GM23338 (cell line): Measurements from ENCODE around the gene CADPS. TPM values are rescaled to one million over a fixed set of nuclear protein-coding genes. Genes with fewer than 3 reads are reported as not detected.

Experiments used
- ATAC-seq: fragments of 200-7000 bp; cut with Tn5 transposase; 3 replicates; pipeline ENCODE4 v1.9.1; 2020
- DNase-seq: peaks from one replicate; pipeline ENCODE4 v3.0.0-alpha.2; 2015; ENCODE audit warnings: low spot score
- H2AFZ ChIP-seq: fragments of 200-600 bp; sonication (generic); 2 replicates; pipeline ENCODE4 v1.8.0; 2016; ENCODE audit warnings: antibody characterized with exemption, mild to moderate bottlenecking, moderate library complexity
- H3F3A ChIP-seq: fragments of 200-600 bp; sonication (generic); replicated peaks from 2 replicates; pipeline ENCODE4 v1.8.0; 2017; ENCODE audit warnings: antibody characterized with exemption, mixed run types, low read depth
- H3K27ac ChIP-seq: fragments of 200-600 bp; sonication (generic); 2 replicates; pipeline ENCODE4 v1.6.1; 2016; ENCODE audit warnings: low read depth
- H3K27me3 ChIP-seq: fragments of 200-600 bp; sonication (generic); 2 replicates; pipeline ENCODE4 v1.8.0; 2016; ENCODE audit warnings: mild to moderate bottlenecking, mixed run types, moderate library complexity; ENCODE audit not compliant: insufficient read depth
- H3K36me3 ChIP-seq: fragments of 200-600 bp; sonication (generic); 2 replicates; pipeline ENCODE4 v1.8.0; 2016; ENCODE audit warnings: mild to moderate bottlenecking; ENCODE audit not compliant: insufficient read depth
- H3K4me1 ChIP-seq: fragments of 200-600 bp; sonication (generic); 2 replicates; pipeline ENCODE4 v1.8.0; 2016; ENCODE audit warnings: mild to moderate bottlenecking, moderate library complexity; ENCODE audit not compliant: insufficient read depth
- H3K4me2 ChIP-seq: fragments of 200-600 bp; sonication (generic); 2 replicates; pipeline ENCODE4 v1.7.1; 2017; ENCODE audit warnings: mixed run types
- H3K4me3 ChIP-seq: fragments of 200-600 bp; sonication (generic); 2 replicates; pipeline ENCODE4 v1.6.1; 2016; ENCODE audit warnings: mixed run types
- H3K79me2 ChIP-seq: fragments of 200-600 bp; sonication (generic); replicated peaks from 2 replicates; pipeline ENCODE4 v1.8.0; 2017; ENCODE audit warnings: mild to moderate bottlenecking; ENCODE audit not compliant: insufficient read depth
- H3K9me2 ChIP-seq: fragments of 200-600 bp; sonication (generic); 2 replicates; pipeline ENCODE4 v1.8.0; 2017; ENCODE audit not compliant: insufficient read depth
- H4K20me1 ChIP-seq: fragments of 200-600 bp; sonication (generic); replicated peaks from 2 replicates; pipeline ENCODE4 v1.8.0; 2017; ENCODE audit warnings: mild to moderate bottlenecking; ENCODE audit not compliant: insufficient read depth
- H3K27ac Mint-ChIP-seq: 2 replicates; pipeline ENCODE4 v1.8.0; 2020; ENCODE audit warnings: inconsistent platforms, mild to moderate bottlenecking, moderate library complexity, mixed read lengths
- H3K27me3 Mint-ChIP-seq: 3 replicates; pipeline ENCODE4 v1.8.0; 2022; ENCODE audit warnings: low read depth, mild to moderate bottlenecking, moderate library complexity, mixed read lengths, inconsistent platforms; ENCODE audit not compliant: insufficient read depth, poor library complexity
- H3K36me3 Mint-ChIP-seq: 3 replicates; pipeline ENCODE4 v1.8.0; 2021; ENCODE audit warnings: low read depth, mild to moderate bottlenecking, inconsistent platforms, moderate library complexity, mixed read lengths
- H3K4me1 Mint-ChIP-seq: 3 replicates; pipeline ENCODE4 v1.8.0; 2020; ENCODE audit warnings: mild to moderate bottlenecking, inconsistent platforms, mixed read lengths
- H3K4me3 Mint-ChIP-seq: 3 replicates; pipeline ENCODE4 v1.8.0; 2021; ENCODE audit warnings: moderate library complexity, mild to moderate bottlenecking, inconsistent platforms, mixed read lengths
- H3K9me3 Mint-ChIP-seq: 3 replicates; pipeline ENCODE4 v1.8.0; 2020; ENCODE audit warnings: moderate library complexity, mild to moderate bottlenecking, inconsistent platforms, mixed read lengths
- CTCF ChIP-seq, 2 experiments: fragments of 200-600 bp in 1 of 2; sonication (generic) in 1 of 2; conservative IDR thresholded peaks; 2 replicates each; pipeline versions ENCODE4 v1.5.1 to v1.6.1; 2016 to 2017; ENCODE audit warnings: antibody characterized with exemption in 2 of 2, low read depth in 2 of 2, mild to moderate bottlenecking in 2 of 2, moderate library complexity in 1 of 2
- JUNB ChIP-seq: IDR thresholded peaks from one replicate; pipeline ENCODE4 v1.6.1; 2016; ENCODE audit warnings: antibody characterized with exemption; ENCODE audit not compliant: unreplicated experiment
- POLR2AphosphoS5 ChIP-seq: IDR thresholded peaks from 2 replicates; pipeline ENCODE4 v1.6.1; 2016; ENCODE audit warnings: antibody characterized with exemption, low read depth
- REST ChIP-seq: IDR thresholded peaks from one replicate; pipeline ENCODE4 v1.6.1; 2018; ENCODE audit warnings: antibody characterized with exemption; ENCODE audit not compliant: unreplicated experiment
- ZNF114 ChIP-seq: fragments of 250-450 bp; sonication (Bioruptor Pico); IDR thresholded peaks from 2 replicates; pipeline ENCODE4 v1.5.0; 2020; ENCODE audit warnings: mild to moderate bottlenecking, moderate library complexity
- polyA plus RNA-seq: library from polyadenylated mRNA; unstranded; fragments of >200 nt; fragmentation: Nextera tagmentation; extraction: Ambion mirVana; gene quantifications from 2 replicates; pipeline ENCODE4 v1.2.1, GENCODE V29; 2016
- total RNA-seq: library from RNA; depleted of rRNA; stranded (reverse); fragments of >200 nt; shearing (Covaris generic); gene quantifications from 2 replicates; pipeline ENCODE4 v1.2.3, GENCODE V29; 2014

Gene CADPS
- total and polyA plus RNA-seq, 2 experiments from 2014 or later = 14.7 to 22.0 TPM

- H2AFZ ChIP-seq = no peak overlapping the region
- ATAC-seq = no peak
- no peaks in the 10 kb centered on the region for H3K27me3 Mint-ChIP-seq
These were observed 324.8 kb downstream of the CADPS start for GRCh38 chr3:62550439-62550838.

More at GRCh38 chr3:62550439-62550838, 324.8 kb downstream of the CADPS start:
- Histone ChIP-seq H3K27ac (no peak overlapping the region), H3K4me3 (no peak overlapping the region), H3K36me3 (no peaks in the 10 kb centered on the region), H3K27me3 (no peaks in the 10 kb centered on the region), H3F3A (no peaks in the 10 kb centered on the region), H3K4me1 (peaks cover 17% of the 10 kb centered on the region), H3K9me2 (no peaks in the 10 kb centered on the region), H3K4me2 (no peak overlapping the region), H3K79me2 (no peaks in the 10 kb centered on the region), H4K20me1 (no peaks in the 10 kb centered on the region)
- Mint-ChIP-seq H3K4me1 (peaks cover 29% of the 10 kb centered on the region), H3K27ac (no peak overlapping the region), H3K36me3 (no peaks in the 10 kb centered on the region), H3K4me3 (no peak overlapping the region), H3K9me3 (no peaks in the 10 kb centered on the region)
- TF ChIP-seq POLR2AphosphoS5 = no peak
- no peak for TF ChIP-seq CTCF (conservative IDR thresholded peaks at IDR 0.05; ENCODE audit: low read depth in 2 of 2)
- TF ChIP-seq JUNB = no peak
- no peak for TF ChIP-seq ZNF114
- no peak for TF ChIP-seq REST
- no peak for DNase-seq
